ENCODE data around the gene TSLP.

The TSLP gene

GRCh38 chr5:111113678-111114077, 42.2 kb downstream of the TSLP start:
- no peak overlapping the region for H3K4me3 ChIP-seq (ENCODE audit: low read length)
- H4K20me1 ChIP-seq (ENCODE audit: insufficient read depth, low read length): no peaks in the 10 kb centered on the region
- no peak overlapping the region for H2AFZ ChIP-seq (ENCODE audit: low read length)
- H3K4me1 ChIP-seq (ENCODE audit: low read length): no peaks in the 10 kb centered on the region
- H3K27me3 ChIP-seq (replicated peaks; ENCODE audit: insufficient read depth, low read length): no peaks in the 10 kb centered on the region
- no peak overlapping the region for H3K27ac ChIP-seq (ENCODE audit: low read length)
- H3K9me2 ChIP-seq (replicated peaks; ENCODE audit: insufficient read depth, low read length): no peaks in the 10 kb centered on the region
- peaks cover 7% of the 10 kb centered on the region; the same call in 1 of the 2 replicates for H3K79me2 ChIP-seq (ENCODE audit: low read length)
- H3K9me3 ChIP-seq (replicated peaks; ENCODE audit: insufficient read depth, low read length): no peaks in the 10 kb centered on the region
- no peak for TF ChIP-seq CTCF (IDR thresholded peaks at IDR 0.05; ENCODE audit: low read length)
- TF ChIP-seq EZH2phosphoT487 (IDR thresholded peaks at IDR 0.05; ENCODE audit: low read length): no peak
- no peak for TF ChIP-seq EZH2 (optimal IDR thresholded peaks at IDR 0.05; ENCODE audit: low read depth, low read length)
- peaks cover 10% of the 10 kb centered on the region; the same call in 1 of the 2 replicates for H3K36me3 ChIP-seq (replicated peaks; ENCODE audit: insufficient read depth, low read length)
- H3K9ac ChIP-seq (ENCODE audit: low read length): no peak overlapping the region
- H3K4me2 ChIP-seq (ENCODE audit: low read depth, low read length): no peak overlapping the region
- no peaks in the 10 kb centered on the region for H3F3A ChIP-seq (ENCODE audit: insufficient read depth, low read length)
- DNase-seq: no peak

GRCh38 chr5:111115229-111115628, 43.7 kb downstream of the TSLP start:
- no peaks in the 10 kb centered on the region for H3K9me3 ChIP-seq (replicated peaks; ENCODE audit: insufficient read depth, low read length)
- no peak overlapping the region for H2AFZ ChIP-seq (ENCODE audit: low read length)
- no peaks in the 10 kb centered on the region for H4K20me1 ChIP-seq (ENCODE audit: insufficient read depth, low read length)
- TF ChIP-seq CTCF (IDR thresholded peaks at IDR 0.05; ENCODE audit: low read length) (no peak), EZH2 (optimal IDR thresholded peaks at IDR 0.05; ENCODE audit: low read depth, low read length) (no peak), EZH2phosphoT487 (IDR thresholded peaks at IDR 0.05; ENCODE audit: low read length) (no peak)
- H3K4me1 ChIP-seq (ENCODE audit: low read length): no peaks in the 10 kb centered on the region
- H3K9ac ChIP-seq (ENCODE audit: low read length): no peak overlapping the region
- no peak for DNase-seq
- H3F3A ChIP-seq (ENCODE audit: insufficient read depth, low read length): no peaks in the 10 kb centered on the region
- no peaks in the 10 kb centered on the region for H3K9me2 ChIP-seq (replicated peaks; ENCODE audit: insufficient read depth, low read length)
- H3K4me3 ChIP-seq (ENCODE audit: low read length): no peak overlapping the region
- H3K36me3 ChIP-seq (replicated peaks; ENCODE audit: insufficient read depth, low read length): peaks cover 15% of the 10 kb centered on the region; the same call in 1 of the 2 replicates
- H3K79me2 ChIP-seq (ENCODE audit: low read length): 0 out of 2 replicates have a peak, but pooled peaks cover 3% of the 10 kb centered on the region
- no peak overlapping the region for H3K4me2 ChIP-seq (ENCODE audit: low read depth, low read length)
- H3K27me3 ChIP-seq (replicated peaks; ENCODE audit: insufficient read depth, low read length): no peaks in the 10 kb centered on the region
- H3K27ac ChIP-seq (ENCODE audit: low read length): no peak overlapping the region

- Histone ChIP-seq H3K4me3 (ENCODE audit: low read length) (no peak overlapping the region), H3K27me3 (replicated peaks; ENCODE audit: insufficient read depth, low read length) (no peaks in the 10 kb centered on the region), H4K20me1 (ENCODE audit: insufficient read depth, low read length) (no peaks in the 10 kb centered on the region), H3F3A (ENCODE audit: insufficient read depth, low read length) (no peaks in the 10 kb centered on the region), H2AFZ (ENCODE audit: low read length) (no peak overlapping the region), H3K4me2 (ENCODE audit: low read depth, low read length) (no peak overlapping the region), H3K27ac (ENCODE audit: low read length) (no peak overlapping the region), H3K79me2 (ENCODE audit: low read length) (0 out of 2 replicates have a peak, but pooled peaks cover 3% of the 10 kb centered on the region), H3K36me3 (replicated peaks; ENCODE audit: insufficient read depth, low read length) (peaks cover 13% of the 10 kb centered on the region; the same call in 1 of the 2 replicates), H3K9ac (ENCODE audit: low read length) (no peak overlapping the region), H3K9me3 (replicated peaks; ENCODE audit: insufficient read depth, low read length) (no peaks in the 10 kb centered on the region), H3K9me2 (replicated peaks; ENCODE audit: insufficient read depth, low read length) (no peaks in the 10 kb centered on the region), H3K4me1 (ENCODE audit: low read length) (no peaks in the 10 kb centered on the region)
- no peak for DNase-seq
- no peak for TF ChIP-seq CTCF (IDR thresholded peaks at IDR 0.05; ENCODE audit: low read length)
- TF ChIP-seq EZH2 (optimal IDR thresholded peaks at IDR 0.05; ENCODE audit: low read depth, low read length): no peak
- no peak for TF ChIP-seq EZH2phosphoT487 (IDR thresholded peaks at IDR 0.05; ENCODE audit: low read length)
Measured at GRCh38 chr5:111116550-111116949, 45.0 kb downstream of the TSLP start.

Measured in MM.1S (cell line).